NCI-H345 treated with DMSO at 0.1 percent for 48 hours (cell line): ENCODE measurements around the gene USP17L5.
"Not testable (repeated sequence)": the region's sequence is repeated elsewhere in the genome, so short reads cannot be mapped to it uniquely, and the experiment has no call there.

Experiments used
- DNase-seq: peaks from one replicate; lab custom pipeline; 2025; ENCODE audit not compliant: unreplicated experiment; lab: John Stamatoyannopoulos, UW

The USP17L5 gene, protein sequence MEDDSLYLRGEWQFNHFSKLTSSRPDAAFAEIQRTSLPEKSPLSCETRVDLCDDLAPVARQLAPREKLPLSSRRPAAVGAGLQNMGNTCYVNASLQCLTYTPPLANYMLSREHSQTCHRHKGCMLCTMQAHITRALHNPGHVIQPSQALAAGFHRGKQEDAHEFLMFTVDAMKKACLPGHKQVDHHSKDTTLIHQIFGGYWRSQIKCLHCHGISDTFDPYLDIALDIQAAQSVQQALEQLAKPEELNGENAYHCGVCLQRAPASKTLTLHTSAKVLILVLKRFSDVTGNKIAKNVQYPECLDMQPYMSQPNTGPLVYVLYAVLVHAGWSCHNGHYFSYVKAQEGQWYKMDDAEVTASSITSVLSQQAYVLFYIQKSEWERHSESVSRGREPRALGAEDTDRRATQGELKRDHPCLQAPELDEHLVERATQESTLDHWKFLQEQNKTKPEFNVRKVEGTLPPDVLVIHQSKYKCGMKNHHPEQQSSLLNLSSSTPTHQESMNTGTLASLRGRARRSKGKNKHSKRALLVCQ

DNA sequence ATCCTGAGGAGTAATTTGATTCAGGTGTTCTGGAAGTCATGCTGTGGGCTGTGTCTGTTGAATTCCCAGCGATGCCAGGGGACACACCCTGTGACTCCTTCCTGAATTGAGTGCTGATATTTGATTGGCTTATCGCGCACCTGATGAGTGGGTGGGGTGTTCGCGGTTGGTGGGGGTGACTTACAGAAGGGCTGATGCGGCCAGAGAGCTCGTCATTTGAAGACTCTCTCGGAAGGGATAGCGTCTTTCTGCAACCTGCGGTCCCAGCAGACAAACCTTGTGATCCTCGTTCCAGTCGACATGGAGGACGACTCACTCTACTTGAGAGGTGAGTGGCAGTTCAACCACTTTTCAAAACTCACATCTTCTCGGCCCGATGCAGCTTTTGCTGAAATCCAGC lies at the start of gene USP17L5:
TSS of gene USP17L5 (plus strand) at position 301 of the 400 bp plus-strand sequence. CDS start at position 301, 0 bp downstream.
- not testable (repeated sequence) for DNase-seq

DNA sequence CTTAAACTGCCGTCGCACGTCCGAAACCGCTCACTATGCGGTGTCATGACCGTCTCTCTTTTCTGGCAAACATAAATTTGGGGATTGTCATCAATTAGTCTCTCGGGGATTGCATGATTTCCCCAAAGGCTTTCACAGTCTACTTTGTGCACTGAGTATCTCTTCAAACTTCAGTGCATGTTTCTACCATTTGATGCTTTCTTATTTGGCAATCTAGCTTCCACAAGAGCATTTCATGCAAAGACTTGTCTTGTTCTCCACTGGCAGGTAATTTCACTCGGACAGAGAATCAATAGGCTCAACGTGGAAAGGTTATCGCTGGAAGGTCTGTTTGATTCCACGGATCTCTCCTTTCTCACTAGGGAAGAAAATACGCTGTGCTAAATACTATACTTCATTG lies 15.0 kb upstream of the USP17L5 start:
- DNase-seq = not testable (repeated sequence)

DNA sequence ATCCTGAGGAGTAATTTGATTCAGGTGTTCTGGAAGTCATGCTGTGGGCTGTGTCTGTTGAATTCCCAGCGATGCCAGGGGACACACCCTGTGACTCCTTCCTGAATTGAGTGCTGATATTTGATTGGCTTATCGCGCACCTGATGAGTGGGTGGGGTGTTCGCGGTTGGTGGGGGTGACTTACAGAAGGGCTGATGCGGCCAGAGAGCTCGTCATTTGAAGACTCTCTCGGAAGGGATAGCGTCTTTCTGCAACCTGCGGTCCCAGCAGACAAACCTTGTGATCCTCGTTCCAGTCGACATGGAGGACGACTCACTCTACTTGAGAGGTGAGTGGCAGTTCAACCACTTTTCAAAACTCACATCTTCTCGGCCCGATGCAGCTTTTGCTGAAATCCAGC lies 14.3 kb upstream of the USP17L5 start, which contains the start of gene USP17L24:
TSS of gene USP17L24 (plus strand) at position 301 of the 400 bp plus-strand sequence. CDS start at position 301, 0 bp downstream.
- not testable (repeated sequence) for DNase-seq

DNA sequence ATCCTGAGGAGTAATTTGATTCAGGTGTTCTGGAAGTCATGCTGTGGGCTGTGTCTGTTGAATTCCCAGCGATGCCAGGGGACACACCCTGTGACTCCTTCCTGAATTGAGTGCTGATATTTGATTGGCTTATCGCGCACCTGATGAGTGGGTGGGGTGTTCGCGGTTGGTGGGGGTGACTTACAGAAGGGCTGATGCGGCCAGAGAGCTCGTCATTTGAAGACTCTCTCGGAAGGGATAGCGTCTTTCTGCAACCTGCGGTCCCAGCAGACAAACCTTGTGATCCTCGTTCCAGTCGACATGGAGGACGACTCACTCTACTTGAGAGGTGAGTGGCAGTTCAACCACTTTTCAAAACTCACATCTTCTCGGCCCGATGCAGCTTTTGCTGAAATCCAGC lies 9.6 kb upstream of the USP17L5 start, which contains the start of gene USP17L25:
TSS of gene USP17L25 (plus strand) at position 301 of the 400 bp plus-strand sequence. CDS start at position 301, 0 bp downstream.
- not testable (repeated sequence) for DNase-seq

DNA sequence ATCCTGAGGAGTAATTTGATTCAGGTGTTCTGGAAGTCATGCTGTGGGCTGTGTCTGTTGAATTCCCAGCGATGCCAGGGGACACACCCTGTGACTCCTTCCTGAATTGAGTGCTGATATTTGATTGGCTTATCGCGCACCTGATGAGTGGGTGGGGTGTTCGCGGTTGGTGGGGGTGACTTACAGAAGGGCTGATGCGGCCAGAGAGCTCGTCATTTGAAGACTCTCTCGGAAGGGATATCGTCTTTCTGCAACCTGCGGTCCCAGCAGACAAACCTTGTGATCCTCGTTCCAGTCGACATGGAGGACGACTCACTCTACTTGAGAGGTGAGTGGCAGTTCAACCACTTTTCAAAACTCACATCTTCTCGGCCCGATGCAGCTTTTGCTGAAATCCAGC lies 4.8 kb upstream of the USP17L5 start, which contains the start of gene USP17L26:
TSS of gene USP17L26 (plus strand) at position 301 of the 400 bp plus-strand sequence. CDS start at position 301, 0 bp downstream.
- DNase-seq = not testable (repeated sequence)

DNA sequence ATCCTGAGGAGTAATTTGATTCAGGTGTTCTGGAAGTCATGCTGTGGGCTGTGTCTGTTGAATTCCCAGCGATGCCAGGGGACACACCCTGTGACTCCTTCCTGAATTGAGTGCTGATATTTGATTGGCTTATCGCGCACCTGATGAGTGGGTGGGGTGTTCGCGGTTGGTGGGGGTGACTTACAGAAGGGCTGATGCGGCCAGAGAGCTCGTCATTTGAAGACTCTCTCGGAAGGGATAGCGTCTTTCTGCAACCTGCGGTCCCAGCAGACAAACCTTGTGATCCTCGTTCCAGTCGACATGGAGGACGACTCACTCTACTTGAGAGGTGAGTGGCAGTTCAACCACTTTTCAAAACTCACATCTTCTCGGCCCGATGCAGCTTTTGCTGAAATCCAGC lies 4.6 kb downstream of the USP17L5 start, which contains the start of gene USP17L27:
TSS of gene USP17L27 (plus strand) at position 301 of the 400 bp plus-strand sequence. CDS start at position 301, 0 bp downstream.
- DNase-seq = not testable (repeated sequence)

DNA sequence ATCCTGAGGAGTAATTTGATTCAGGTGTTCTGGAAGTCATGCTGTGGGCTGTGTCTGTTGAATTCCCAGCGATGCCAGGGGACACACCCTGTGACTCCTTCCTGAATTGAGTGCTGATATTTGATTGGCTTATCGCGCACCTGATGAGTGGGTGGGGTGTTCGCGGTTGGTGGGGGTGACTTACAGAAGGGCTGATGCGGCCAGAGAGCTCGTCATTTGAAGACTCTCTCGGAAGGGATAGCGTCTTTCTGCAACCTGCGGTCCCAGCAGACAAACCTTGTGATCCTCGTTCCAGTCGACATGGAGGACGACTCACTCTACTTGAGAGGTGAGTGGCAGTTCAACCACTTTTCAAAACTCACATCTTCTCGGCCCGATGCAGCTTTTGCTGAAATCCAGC lies 9.4 kb downstream of the USP17L5 start, which contains the start of gene USP17L28:
TSS of gene USP17L28 (plus strand) at position 301 of the 400 bp plus-strand sequence. CDS start at position 301, 0 bp downstream.
- DNase-seq = not testable (repeated sequence)

DNA sequence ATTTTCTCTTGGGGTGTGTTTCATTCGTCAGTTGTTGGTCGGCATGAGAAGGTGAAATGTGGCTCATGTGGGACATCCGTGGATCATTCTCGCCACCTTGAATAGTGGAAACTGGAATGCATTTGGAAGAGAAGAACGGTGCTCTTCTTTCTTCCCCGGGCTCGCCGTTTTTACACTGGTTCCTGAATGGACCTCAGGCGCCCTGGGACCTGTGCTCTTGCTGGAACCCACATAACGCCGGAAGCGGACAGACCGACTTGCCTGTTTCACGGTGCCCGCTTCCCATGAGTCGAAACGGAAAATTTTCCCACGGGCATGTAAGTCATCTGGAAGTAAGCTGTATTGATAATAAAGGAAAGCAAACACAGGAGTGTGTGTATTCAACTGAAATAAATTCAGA lies 11.7 kb downstream of the USP17L5 start:
- DNase-seq = not testable (repeated sequence)

DNA sequence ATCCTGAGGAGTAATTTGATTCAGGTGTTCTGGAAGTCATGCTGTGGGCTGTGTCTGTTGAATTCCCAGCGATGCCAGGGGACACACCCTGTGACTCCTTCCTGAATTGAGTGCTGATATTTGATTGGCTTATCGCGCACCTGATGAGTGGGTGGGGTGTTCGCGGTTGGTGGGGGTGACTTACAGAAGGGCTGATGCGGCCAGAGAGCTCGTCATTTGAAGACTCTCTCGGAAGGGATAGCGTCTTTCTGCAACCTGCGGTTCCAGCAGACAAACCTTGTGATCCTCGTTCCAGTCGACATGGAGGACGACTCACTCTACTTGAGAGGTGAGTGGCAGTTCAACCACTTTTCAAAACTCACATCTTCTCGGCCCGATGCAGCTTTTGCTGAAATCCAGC lies 14.1 kb downstream of the USP17L5 start, which contains the start of gene USP17L29:
TSS of gene USP17L29 (plus strand) at position 301 of the 400 bp plus-strand sequence. CDS start at position 301, 0 bp downstream.
- not testable (repeated sequence) for DNase-seq

DNA sequence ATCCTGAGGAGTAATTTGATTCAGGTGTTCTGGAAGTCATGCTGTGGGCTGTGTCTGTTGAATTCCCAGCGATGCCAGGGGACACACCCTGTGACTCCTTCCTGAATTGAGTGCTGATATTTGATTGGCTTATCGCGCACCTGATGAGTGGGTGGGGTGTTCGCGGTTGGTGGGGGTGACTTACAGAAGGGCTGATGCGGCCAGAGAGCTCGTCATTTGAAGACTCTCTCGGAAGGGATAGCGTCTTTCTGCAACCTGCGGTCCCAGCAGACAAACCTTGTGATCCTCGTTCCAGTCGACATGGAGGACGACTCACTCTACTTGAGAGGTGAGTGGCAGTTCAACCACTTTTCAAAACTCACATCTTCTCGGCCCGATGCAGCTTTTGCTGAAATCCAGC lies 23.6 kb downstream of the USP17L5 start, which contains the start of gene USP17L30:
TSS of gene USP17L30 (plus strand) at position 301 of the 400 bp plus-strand sequence. CDS start at position 301, 0 bp downstream.
- not testable (repeated sequence) for DNase-seq

DNA sequence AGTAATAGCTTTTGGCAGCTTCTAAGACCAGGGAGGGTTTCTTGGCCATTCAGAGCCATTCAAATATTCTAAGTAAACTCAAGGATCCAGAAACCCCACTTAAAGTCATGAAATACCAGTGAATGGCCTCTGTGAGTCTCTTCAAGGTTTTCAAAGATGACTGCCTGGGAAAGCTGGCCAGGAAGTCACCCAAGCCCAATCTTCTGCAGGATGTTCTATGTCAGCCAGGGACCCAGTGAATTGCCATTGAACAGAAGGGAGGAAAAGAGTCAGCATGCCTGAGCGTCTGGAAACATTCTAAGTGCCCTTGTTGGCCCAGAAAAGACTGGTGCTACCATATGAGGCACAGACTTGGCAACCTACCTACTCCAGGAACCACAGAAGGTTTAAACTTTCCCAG lies 40.7 kb downstream of the USP17L5 start:
- DNase-seq = not testable (repeated sequence)

DNA sequence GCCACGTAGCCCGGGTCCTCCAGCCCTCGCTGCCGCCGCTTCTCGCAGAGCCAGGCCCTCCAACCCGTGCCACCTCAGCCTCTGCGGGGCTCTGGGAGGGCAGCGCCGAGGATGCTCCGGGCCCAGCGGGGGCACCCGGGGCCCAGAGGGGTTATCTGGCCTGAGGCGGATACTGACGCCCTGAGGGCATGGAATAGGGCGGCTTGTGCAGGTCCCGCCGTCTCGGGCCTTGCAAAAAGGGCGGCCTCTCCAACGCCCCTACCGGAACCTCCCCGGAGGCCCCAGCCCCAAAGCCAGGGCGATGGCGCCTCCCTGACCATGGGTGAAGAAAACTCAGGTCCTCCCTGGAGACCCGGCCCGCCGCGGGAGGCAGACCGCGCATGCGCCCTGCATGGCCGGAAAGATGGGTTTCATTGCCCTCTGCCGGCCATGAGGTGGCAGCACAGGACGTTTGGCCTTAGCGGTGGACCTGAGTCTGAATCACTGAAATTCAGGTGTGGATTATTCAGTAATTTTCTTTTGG lies 41.9 kb downstream of the USP17L5 start:
- not testable (repeated sequence) for DNase-seq

DNA sequence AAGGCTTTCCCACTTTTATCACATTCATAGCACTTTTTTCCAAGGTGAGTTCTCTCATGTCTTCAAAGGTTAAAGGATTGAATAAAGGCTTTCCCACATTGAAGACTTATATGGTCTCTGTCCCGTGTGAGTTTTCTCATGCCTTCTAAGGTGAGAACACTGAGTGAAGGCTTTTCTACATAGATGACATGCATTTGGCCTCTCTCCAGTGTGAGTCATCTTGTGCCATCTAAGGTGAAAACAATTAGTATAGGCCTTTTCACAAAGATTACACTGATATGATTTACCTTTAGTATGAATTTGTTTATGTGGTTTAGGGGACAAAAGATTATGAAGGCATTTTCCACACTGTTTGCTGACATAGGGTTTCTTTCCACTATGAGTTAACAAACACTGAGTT lies 44.9 kb downstream of the USP17L5 start:
- no peak for DNase-seq

DNA sequence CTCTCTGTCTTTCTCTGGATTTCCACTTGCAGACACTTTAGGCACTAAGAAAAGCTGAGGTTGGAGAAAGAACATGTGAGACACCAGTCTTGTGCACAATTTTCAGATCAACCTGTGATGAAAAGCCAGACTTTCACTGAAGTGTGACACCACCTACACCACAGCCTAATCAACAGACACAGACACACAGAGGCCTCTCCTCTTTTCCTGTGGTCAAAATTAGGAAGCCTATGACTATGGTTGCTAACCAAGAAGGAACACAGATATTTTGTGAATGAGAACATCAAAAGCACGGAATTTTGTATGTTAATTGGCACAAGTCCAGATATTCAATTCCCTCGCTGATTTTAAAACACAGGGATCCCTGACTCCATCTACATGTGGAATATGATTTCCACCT lies 49.8 kb downstream of the USP17L5 start:
- DNase-seq = not testable (repeated sequence)
